ENCODE data around the gene MCF2L.
A peak's percentile ranks its signal among the peaks of the same experiment; 100 is the strongest.

The MCF2L gene

GRCh38 chr13:112965573-112966115 lies 3.4 kb upstream of the MCF2L start:
- DNase-seq (ENCODE audit: low read depth): no peak

GRCh38 chr13:112966776-112967175 lies 2.2 kb upstream of the MCF2L start:
- DNase-seq (ENCODE audit: low read depth): no peak

- no peak for DNase-seq (ENCODE audit: low read depth)
Measured at GRCh38 chr13:112967686-112968379, 1.2 kb upstream of the MCF2L start.

GRCh38 chr13:112968380-112968909 lies 569 bp upstream of the MCF2L start:
- DNase-seq (ENCODE audit: low read depth): peak; percentile 2

- no peak for DNase-seq (ENCODE audit: low read depth)
Measured at GRCh38 chr13:112969692-112970338, 801 bp downstream of the MCF2L start.

GRCh38 chr13:112970552-112971287 lies 1.7 kb downstream of the MCF2L start:
- DNase-seq (ENCODE audit: low read depth): no peak

- no peak for DNase-seq (ENCODE audit: low read depth)
Measured at GRCh38 chr13:112971288-112971643, 2.3 kb downstream of the MCF2L start.

- no peak for DNase-seq (ENCODE audit: low read depth)
Measured at GRCh38 chr13:112972258-112972657, 3.2 kb downstream of the MCF2L start.

GRCh38 chr13:112972867-112973576 lies 4.0 kb downstream of the MCF2L start:
- no peak for DNase-seq (ENCODE audit: low read depth)

- DNase-seq (ENCODE audit: low read depth): no peak
Measured at GRCh38 chr13:112973577-112973951, 4.5 kb downstream of the MCF2L start.

- DNase-seq (ENCODE audit: low read depth): no peak
Measured at GRCh38 chr13:112974125-112974524, 5.1 kb downstream of the MCF2L start.

- DNase-seq (ENCODE audit: low read depth): no peak
Measured at GRCh38 chr13:112974671-112975070, 5.7 kb downstream of the MCF2L start.

GRCh38 chr13:112975401-112975939 lies 6.5 kb downstream of the MCF2L start:
- no peak for DNase-seq (ENCODE audit: low read depth)

- DNase-seq (ENCODE audit: low read depth): no peak
Measured at GRCh38 chr13:112976526-112976925, 7.5 kb downstream of the MCF2L start.

- no peak for DNase-seq (ENCODE audit: low read depth)
Measured at GRCh38 chr13:112977091-112977490, 8.1 kb downstream of the MCF2L start.

GRCh38 chr13:112977525-112977924 lies 8.5 kb downstream of the MCF2L start:
- DNase-seq (ENCODE audit: low read depth): no peak

- no peak for DNase-seq (ENCODE audit: low read depth)
Measured at GRCh38 chr13:112978561-112979405, 9.8 kb downstream of the MCF2L start.

GRCh38 chr13:112979406-112979902 lies 10.4 kb downstream of the MCF2L start:
- DNase-seq (ENCODE audit: low read depth): no peak

- DNase-seq (ENCODE audit: low read depth): no peak
Measured at GRCh38 chr13:112980434-112980833, 11.4 kb downstream of the MCF2L start.

GRCh38 chr13:112981451-112981850 lies 12.4 kb downstream of the MCF2L start:
- DNase-seq (ENCODE audit: low read depth): no peak
